RWPE2 (cell line): Measurements from ENCODE around the gene ALKBH7.

Experiments used
- ATAC-seq: fragments of 200-7000 bp; cut with Tn5 transposase; 3 replicates; pipeline ENCODE4 v1.9.1; 2021; ENCODE audit warnings: low read depth
- DNase-seq: peaks from one replicate; pipeline ENCODE4 v3.0.0-alpha.2; 2020; ENCODE audit warnings: low spot score
- H3K27ac ChIP-seq: fragments of 450-650 bp; 2 replicates; pipeline ENCODE4 v1.5.1; 2017; ENCODE audit warnings: mild to moderate bottlenecking; ENCODE audit not compliant: poor library complexity, severe bottlenecking
- H3K27me3 ChIP-seq: fragments of 250-450 bp; sonication (Bioruptor Pico); 2 replicates; pipeline ENCODE4 v1.5.1; 2021; ENCODE audit warnings: mild to moderate bottlenecking, moderate library complexity; ENCODE audit not compliant: insufficient read depth, poor library complexity, severe bottlenecking
- H3K36me3 ChIP-seq: fragments of 250-450 bp; sonication (Bioruptor Pico); 2 replicates; pipeline ENCODE4 v1.5.1; 2020; ENCODE audit warnings: low read depth, mild to moderate bottlenecking, moderate library complexity
- H3K4me1 ChIP-seq: fragments of 250-450 bp; sonication (Bioruptor Pico); 2 replicates; pipeline ENCODE4 v1.5.1; 2021; ENCODE audit warnings: mild to moderate bottlenecking, moderate library complexity; ENCODE audit not compliant: insufficient read depth, poor library complexity, severe bottlenecking
- H3K4me3 ChIP-seq: fragments of 250-450 bp; sonication (Bioruptor Pico); 2 replicates; pipeline ENCODE4 v1.5.1; 2021; ENCODE audit warnings: mild to moderate bottlenecking, moderate library complexity; ENCODE audit not compliant: severe bottlenecking
- H3K9me3 ChIP-seq: fragments of 250-450 bp; sonication (Bioruptor Pico); 2 replicates; pipeline ENCODE4 v1.5.1; 2021; ENCODE audit warnings: mild to moderate bottlenecking, moderate library complexity; ENCODE audit not compliant: severe bottlenecking
- CTCF ChIP-seq: fragments of 450-650 bp; IDR thresholded peaks from one replicate; pipeline ENCODE4 v1.5.1; 2017; ENCODE audit warnings: mild to moderate bottlenecking, moderate library complexity; ENCODE audit not compliant: poor library complexity, severe bottlenecking

The ALKBH7 gene

GRCh38 chr19:6381030-6381750 lies 8.6 kb downstream of the ALKBH7 start:
- peaks cover 56% of the 10 kb centered on the region for H3K36me3 ChIP-seq
- no peak for TF ChIP-seq CTCF
- no peaks in the 10 kb centered on the region for H3K9me3 ChIP-seq
- no peak overlapping the region for H3K4me3 ChIP-seq
- ATAC-seq (no peak), DNase-seq (no peak)
- no peaks in the 10 kb centered on the region for H3K27me3 ChIP-seq
- H3K27ac ChIP-seq = no peak overlapping the region
- no peaks in the 10 kb centered on the region for H3K4me1 ChIP-seq

DNA sequence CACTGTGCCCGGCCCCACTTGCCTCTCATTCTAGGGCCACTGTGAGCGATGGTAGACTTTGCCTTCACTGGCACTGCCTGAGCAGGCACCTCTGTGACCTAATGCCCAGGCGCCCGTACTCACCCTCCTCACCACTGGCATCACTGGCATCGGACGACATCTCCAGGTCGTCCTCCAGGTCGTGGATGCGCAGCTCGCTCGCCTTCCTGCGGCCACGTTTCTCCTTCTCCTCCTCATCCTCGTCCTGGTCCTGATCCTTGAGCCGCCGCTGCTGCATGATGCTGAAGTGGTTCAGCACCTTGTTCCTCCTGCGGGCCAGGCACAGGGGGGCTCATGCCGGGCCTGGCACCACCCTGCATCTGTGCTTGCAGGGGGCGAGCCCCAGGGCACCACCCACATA lies 10.6 kb downstream of the ALKBH7 start:
- H3K27me3 ChIP-seq = no peaks in the 10 kb centered on the region
- H3K9me3 ChIP-seq = no peaks in the 10 kb centered on the region
- H3K4me3 ChIP-seq = no peak overlapping the region
- DNase-seq (no peak), ATAC-seq (no peak)
- no peak overlapping the region for H3K27ac ChIP-seq
- TF ChIP-seq CTCF = no peak
- H3K36me3 ChIP-seq = peaks cover 72% of the 10 kb centered on the region
- no peaks in the 10 kb centered on the region for H3K4me1 ChIP-seq

- no peak overlapping the region for H3K27ac ChIP-seq
- no peak for DNase-seq
- H3K4me3 ChIP-seq = no peak overlapping the region
- H3K36me3 ChIP-seq = peaks cover 81% of the 10 kb centered on the region
- H3K4me1 ChIP-seq = no peaks in the 10 kb centered on the region
- H3K27me3 ChIP-seq = no peaks in the 10 kb centered on the region
- TF ChIP-seq CTCF = no peak
- H3K9me3 ChIP-seq = no peaks in the 10 kb centered on the region
- ATAC-seq = no peak
Measured at GRCh38 chr19:6384381-6384780, 11.8 kb downstream of the ALKBH7 start.

- Histone ChIP-seq H3K9me3 (no peaks in the 10 kb centered on the region), H3K27ac (no peak overlapping the region), H3K4me1 (peaks cover 3% of the 10 kb centered on the region), H3K27me3 (no peaks in the 10 kb centered on the region), H3K36me3 (peaks cover 78% of the 10 kb centered on the region), H3K4me3 (no peak overlapping the region)
- ATAC-seq (no peak), DNase-seq (no peak)
- TF ChIP-seq CTCF = no peak
Measured at GRCh38 chr19:6387372-6387771, 14.8 kb downstream of the ALKBH7 start.

GRCh38 chr19:6392221-6393073 lies 19.9 kb downstream of the ALKBH7 start:
- H3K27me3 ChIP-seq = no peaks in the 10 kb centered on the region
- DNase-seq = no peak
- peaks cover 42% of the 10 kb centered on the region for H3K36me3 ChIP-seq
- no peak for ATAC-seq
- no peak for TF ChIP-seq CTCF
- no peaks in the 10 kb centered on the region for H3K9me3 ChIP-seq
- H3K4me1 ChIP-seq = peaks cover 3% of the 10 kb centered on the region
- H3K27ac ChIP-seq = peak overlapping the region; percentile 68
- H3K4me3 ChIP-seq = peak overlapping the region; percentile 87
